Measurements from ENCODE around the gene CEACAM19. TPM values are rescaled to one million over a fixed set of nuclear protein-coding genes. Genes with fewer than 3 reads are reported as not detected.

The CEACAM19 gene
- total and polyA plus RNA-seq, 9 of the 15 experiments (the other 6 are each of a cell fraction or from before 2014, with no cell fraction given), result 0.15 to 0.30 (median 0.23) TPM; not detected in 5

DNA sequence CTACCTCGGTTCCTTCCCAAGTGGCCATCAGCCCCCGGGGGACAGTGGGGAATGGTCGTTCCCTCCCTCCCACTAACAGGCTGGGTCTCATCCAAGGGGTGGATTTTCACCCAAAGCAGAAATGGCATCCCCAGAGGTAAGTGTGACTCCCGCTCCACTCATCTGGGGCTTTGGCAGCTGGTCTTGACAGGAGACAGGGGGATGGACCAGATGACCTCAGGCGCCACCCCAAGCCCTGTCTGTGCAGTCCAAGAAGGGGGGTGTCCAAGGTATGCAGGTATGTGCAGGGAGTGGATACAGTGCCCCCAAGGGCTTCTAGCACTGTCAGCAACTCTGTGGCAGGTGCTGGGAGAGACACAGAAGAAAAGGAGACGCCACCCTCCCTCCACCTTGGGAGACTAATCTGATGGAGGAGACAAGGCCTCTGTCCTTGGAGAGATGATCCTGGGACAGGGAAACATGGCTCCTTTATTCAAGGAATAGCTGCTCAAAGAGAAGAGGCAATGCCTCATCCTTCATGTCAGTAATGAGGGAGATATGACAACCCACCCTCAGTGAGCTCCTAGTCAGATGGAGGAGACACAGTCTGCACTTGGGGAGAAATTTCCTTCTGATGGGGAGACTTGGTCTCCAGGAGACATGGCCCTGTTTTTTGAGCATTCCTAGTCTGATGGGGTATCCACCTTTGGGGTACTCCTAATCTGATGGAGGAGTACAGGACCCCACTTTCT, 35.4 kb downstream of the CEACAM19 start:
- no peak overlapping the region for H2AFZ ChIP-seq (ENCODE audit: low read depth, low read length)
- no peaks in the 10 kb centered on the region for H3K79me2 ChIP-seq (ENCODE audit: control insufficient read depth, insufficient read depth, low read length)
- ATAC-seq, result no peak
- H3K4me1 ChIP-seq (replicated peaks in 1 of 2; ENCODE audit: control insufficient read depth in 2 of 2, insufficient read depth in 2 of 2, low read length in 2 of 2), result peaks cover 0 to 14% of the 10 kb centered on the region in 2 experiments; a peak in 4 of 5 replicates
- H3K4me3 ChIP-seq, result no peak overlapping the region
- DNase-seq (ENCODE audit: extremely low read depth in 1 of 4, low spot score in 3 of 4), result no peak
- no peak overlapping the region for H3K27ac ChIP-seq (ENCODE audit: extremely low read depth, low read depth, low read length)
- no peak overlapping the region for H3K4me2 ChIP-seq (ENCODE audit: insufficient read depth, low read length)
- H3K9ac ChIP-seq (ENCODE audit: insufficient read depth in 1 of 2, low read depth in 2 of 2, low read length in 2 of 2), result no peak overlapping the region
- no peaks in the 10 kb centered on the region for H3K9me3 ChIP-seq (replicated peaks; ENCODE audit: control insufficient read depth, insufficient read depth, low read depth, low read length)
- H4K20me1 ChIP-seq (replicated peaks; ENCODE audit: control insufficient read depth, insufficient read depth, low read length), result no peaks in the 10 kb centered on the region
- H3K9me1 ChIP-seq (ENCODE audit: control insufficient read depth, insufficient read depth, low read length), result no peaks in the 10 kb centered on the region
- no peak for FAIRE-seq
- intact Hi-C loops (cut with micrococcal nuclease) (no loop called here), in situ Hi-C loops (cut with MboI) (no loop called here)
- H3K36me3 ChIP-seq (ENCODE audit: control insufficient read depth, insufficient read depth, low read length), result no peaks in the 10 kb centered on the region
- ChIA-PET POLR2A (interaction anchor here (0.6 to 0.9 kb wide), 3 partner anchors 10 to 124 kb away, joined by 4 read pairs; no protein-coding TSS in a partner anchor), CTCF (ENCODE audit: low intra/inter-chr PET ratio) (no interaction called here)
- no peaks in the 10 kb centered on the region for H3K27me3 ChIP-seq (ENCODE audit: control insufficient read depth in 2 of 2, insufficient read depth in 2 of 2, low read length in 2 of 2)
- 41% methylated on average over 6 of the region's 6 CpGs for WGBS (ENCODE audit: insufficient coverage, low coverage, missing lambda C conversion rate)
- no TSS peak for BruUV-seq (replicated peaks)
- TF ChIP-seq HOXB6 (CRISPR knock-in tag; IDR thresholded peaks at IDR 0.05; ENCODE audit: borderline replicate concordance) (no peak), ZFP36 (IDR thresholded peaks at IDR 0.05; ENCODE audit: low read depth, low read length, partially characterized antibody) (peak; percentile 64)

DNA sequence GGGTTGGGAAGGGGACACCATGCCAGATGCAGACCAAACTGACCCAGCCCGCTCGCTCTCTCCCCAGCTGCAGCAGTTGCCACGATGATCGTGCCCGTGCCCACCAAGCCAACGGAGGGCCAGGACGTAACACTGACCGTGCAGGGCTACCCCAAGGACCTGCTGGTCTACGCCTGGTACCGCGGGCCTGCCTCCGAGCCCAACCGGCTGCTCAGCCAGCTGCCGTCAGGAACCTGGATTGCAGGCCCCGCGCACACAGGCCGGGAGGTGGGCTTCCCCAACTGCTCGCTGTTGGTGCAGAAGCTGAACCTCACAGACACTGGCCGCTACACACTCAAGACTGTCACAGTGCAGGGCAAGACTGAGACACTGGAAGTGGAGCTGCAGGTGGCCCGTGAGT, 36.5 kb downstream of the CEACAM19 start:
- intact Hi-C loops (cut with micrococcal nuclease), result no loop called here
- no peak for ATAC-seq
- no TSS peak for BruUV-seq (replicated peaks)
- ChIA-PET POLR2A (no interaction called here), CTCF (ENCODE audit: low intra/inter-chr PET ratio) (no interaction called here)
- no peaks in the 10 kb centered on the region for H3K9me3 ChIP-seq (replicated peaks; ENCODE audit: control insufficient read depth, insufficient read depth, low read depth, low read length)
- H3K79me2 ChIP-seq (ENCODE audit: control insufficient read depth, insufficient read depth, low read length), result no peaks in the 10 kb centered on the region
- H3K9ac ChIP-seq (ENCODE audit: insufficient read depth in 1 of 2, low read depth in 2 of 2, low read length in 2 of 2), result no peak overlapping the region; a peak in 1 of 4 replicates
- no peak for DNase-seq (ENCODE audit: extremely low read depth in 1 of 4, low spot score in 3 of 4)
- H2AFZ ChIP-seq (ENCODE audit: low read depth, low read length), result no peak overlapping the region
- 56% methylated on average over 20 of the region's 20 CpGs for WGBS (ENCODE audit: insufficient coverage, low coverage, missing lambda C conversion rate)
- no peak overlapping the region for H3K27ac ChIP-seq (ENCODE audit: extremely low read depth, low read depth, low read length)
- H3K4me3 ChIP-seq, result no peak overlapping the region
- no peaks in the 10 kb centered on the region for H3K36me3 ChIP-seq (ENCODE audit: control insufficient read depth, insufficient read depth, low read length)
- no peak for FAIRE-seq
- no peaks in the 10 kb centered on the region for H3K9me1 ChIP-seq (ENCODE audit: control insufficient read depth, insufficient read depth, low read length)
- no peaks in the 10 kb centered on the region for H3K27me3 ChIP-seq (ENCODE audit: control insufficient read depth in 2 of 2, insufficient read depth in 2 of 2, low read length in 2 of 2)
- in situ Hi-C loops (cut with MboI), result no loop called here
- peaks cover 0 to 14% of the 10 kb centered on the region in 2 experiments; a peak in 2 of 5 replicates for H3K4me1 ChIP-seq (replicated peaks in 1 of 2; ENCODE audit: control insufficient read depth in 2 of 2, insufficient read depth in 2 of 2, low read length in 2 of 2)
- no peak overlapping the region for H3K4me2 ChIP-seq (ENCODE audit: insufficient read depth, low read length)
- no peaks in the 10 kb centered on the region for H4K20me1 ChIP-seq (replicated peaks; ENCODE audit: control insufficient read depth, insufficient read depth, low read length)
- TF ChIP-seq, protein P1, sequence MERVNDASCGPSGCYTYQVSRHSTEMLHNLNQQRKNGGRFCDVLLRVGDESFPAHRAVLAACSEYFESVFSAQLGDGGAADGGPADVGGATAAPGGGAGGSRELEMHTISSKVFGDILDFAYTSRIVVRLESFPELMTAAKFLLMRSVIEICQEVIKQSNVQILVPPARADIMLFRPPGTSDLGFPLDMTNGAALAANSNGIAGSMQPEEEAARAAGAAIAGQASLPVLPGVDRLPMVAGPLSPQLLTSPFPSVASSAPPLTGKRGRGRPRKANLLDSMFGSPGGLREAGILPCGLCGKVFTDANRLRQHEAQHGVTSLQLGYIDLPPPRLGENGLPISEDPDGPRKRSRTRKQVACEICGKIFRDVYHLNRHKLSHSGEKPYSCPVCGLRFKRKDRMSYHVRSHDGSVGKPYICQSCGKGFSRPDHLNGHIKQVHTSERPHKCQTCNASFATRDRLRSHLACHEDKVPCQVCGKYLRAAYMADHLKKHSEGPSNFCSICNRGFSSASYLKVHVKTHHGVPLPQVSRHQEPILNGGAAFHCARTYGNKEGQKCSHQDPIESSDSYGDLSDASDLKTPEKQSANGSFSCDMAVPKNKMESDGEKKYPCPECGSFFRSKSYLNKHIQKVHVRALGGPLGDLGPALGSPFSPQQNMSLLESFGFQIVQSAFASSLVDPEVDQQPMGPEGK (CRISPR knock-in tag; IDR thresholded peaks at IDR 0.05; ENCODE audit: borderline replicate concordance), result no peak
